ENCODE data around the gene TMBIM1.

- TF ChIP-seq POLR2A (IDR thresholded peaks at IDR 0.05) (no peak), CTCF (IDR thresholded peaks at IDR 0.05) (no peak)
Measured at GRCh38 chr2:218235017-218235416, 57.3 kb downstream of the TMBIM1 start.

Data from esophagus squamous epithelium (tissue), 4 donors.